CD4-positive, alpha-beta memory T cell (primary cell): ENCODE data around the gene MARCHF3. TPM values are rescaled to one million over a fixed set of nuclear protein-coding genes. Genes with fewer than 3 reads are reported as not detected.
A peak's percentile ranks its signal among the peaks of the same experiment; 100 is the strongest.

Source experiments
- CTCF ChIA-PET: fragments of 350-600 bp; sonication (Branson Sonifier 250); formaldehyde crosslinking; loops from one replicate; lab custom pipeline; 2021; ENCODE audit warnings: inconsistent platforms; ENCODE audit not compliant: partially characterized antibody; lab: Charles Lee
- POLR2A ChIA-PET: fragments of 350-600 bp; sonication (Branson Sonifier 250); formaldehyde crosslinking; loops from one replicate; lab custom pipeline; 2021; ENCODE audit not compliant: partially characterized antibody; lab: Charles Lee
- DNase-seq, 5 donors: peaks; one replicate each; pipeline versions ENCODE4 v3.0.0 to v3.0.0-alpha.2; 2020 to 2022; ENCODE audit warnings: mixed read lengths in 1 of 5
- H3K27ac ChIP-seq: one replicate; pipeline ENCODE4 v1.7.0; 2013; ENCODE audit warnings: low read depth, low read length
- H3K27me3 ChIP-seq: 2 replicates; pipeline ENCODE4 v1.7.0; 2013; ENCODE audit warnings: mild to moderate bottlenecking, low read length, moderate library complexity; ENCODE audit not compliant: insufficient read depth
- H3K36me3 ChIP-seq: 2 replicates; pipeline ENCODE4 v1.7.0; 2013; ENCODE audit warnings: mild to moderate bottlenecking, low read length, moderate library complexity; ENCODE audit not compliant: insufficient read depth
- H3K4me1 ChIP-seq: 2 replicates; pipeline ENCODE4 v1.7.0; 2013; ENCODE audit warnings: mild to moderate bottlenecking, low read length, moderate library complexity; ENCODE audit not compliant: insufficient read depth
- H3K4me3 ChIP-seq, 2 donors: one replicate each; pipeline ENCODE4 v1.7.0; 2013; ENCODE audit warnings: low read length in 2 of 2, mild to moderate bottlenecking in 1 of 2
- H3K9me3 ChIP-seq, 2 donors: one replicate each; pipeline ENCODE4 v1.7.0; 2013; ENCODE audit warnings: low read length in 2 of 2, control low read depth in 1 of 2; ENCODE audit not compliant: control insufficient read depth in 1 of 2
- H3K27ac Mint-ChIP-seq, 7 donors: one replicate each; pipeline ENCODE4 v1.8.0; 2020 to 2021; ENCODE audit warnings: mixed read lengths in 7 of 7, mild to moderate bottlenecking in 6 of 7, inconsistent platforms in 3 of 7, moderate library complexity in 3 of 7
- H3K27me3 Mint-ChIP-seq, 2 donors: one replicate each; pipeline ENCODE4 v1.8.0; 2020 to 2021; ENCODE audit warnings: mixed read lengths in 2 of 2
- H3K36me3 Mint-ChIP-seq, 2 donors: one replicate each; pipeline ENCODE4 v1.8.0; 2020 to 2021; ENCODE audit warnings: mixed read lengths in 2 of 2, inconsistent platforms in 1 of 2, mild to moderate bottlenecking in 1 of 2
- H3K4me1 Mint-ChIP-seq, 4 donors: one replicate each; pipeline ENCODE4 v1.8.0; 2020 to 2021; ENCODE audit warnings: mixed read lengths in 4 of 4, mild to moderate bottlenecking in 1 of 4
- H3K4me3 Mint-ChIP-seq, 8 donors: one replicate each; pipeline ENCODE4 v1.8.0; 2020 to 2021; ENCODE audit warnings: mixed read lengths in 8 of 8, mild to moderate bottlenecking in 7 of 8, moderate library complexity in 6 of 8, inconsistent platforms in 3 of 8
- H3K9me3 Mint-ChIP-seq, 8 donors: one replicate each; pipeline ENCODE4 v1.8.0; 2020 to 2021; ENCODE audit warnings: mixed read lengths in 8 of 8, mild to moderate bottlenecking in 5 of 8, inconsistent platforms in 3 of 8, moderate library complexity in 1 of 8
- intact Hi-C: fragments of 100-400 bp; cut with micrococcal nuclease; formaldehyde crosslinking; loops from one replicate; pipeline ENCODE4 v1.15.1; 2023
- polyA plus RNA-seq, 2 donors: library from polyadenylated mRNA; unstranded; fragments of 300-500 nt; fragmentation: Illumina TruSeq; gene quantifications; one replicate each; pipeline ENCODE4 v1.2.3, GENCODE V29; 2021
- total RNA-seq, 2 experiments: library from RNA; stranded (reverse); gene quantifications; one replicate each; pipeline ENCODE4 v1.2.3, GENCODE V29; 2021

MARCHF3 gene
- total and polyA plus RNA-seq, 4 experiments from 2014 or later: 3.2 to 7.5 (median 4.4) TPM

DNA sequence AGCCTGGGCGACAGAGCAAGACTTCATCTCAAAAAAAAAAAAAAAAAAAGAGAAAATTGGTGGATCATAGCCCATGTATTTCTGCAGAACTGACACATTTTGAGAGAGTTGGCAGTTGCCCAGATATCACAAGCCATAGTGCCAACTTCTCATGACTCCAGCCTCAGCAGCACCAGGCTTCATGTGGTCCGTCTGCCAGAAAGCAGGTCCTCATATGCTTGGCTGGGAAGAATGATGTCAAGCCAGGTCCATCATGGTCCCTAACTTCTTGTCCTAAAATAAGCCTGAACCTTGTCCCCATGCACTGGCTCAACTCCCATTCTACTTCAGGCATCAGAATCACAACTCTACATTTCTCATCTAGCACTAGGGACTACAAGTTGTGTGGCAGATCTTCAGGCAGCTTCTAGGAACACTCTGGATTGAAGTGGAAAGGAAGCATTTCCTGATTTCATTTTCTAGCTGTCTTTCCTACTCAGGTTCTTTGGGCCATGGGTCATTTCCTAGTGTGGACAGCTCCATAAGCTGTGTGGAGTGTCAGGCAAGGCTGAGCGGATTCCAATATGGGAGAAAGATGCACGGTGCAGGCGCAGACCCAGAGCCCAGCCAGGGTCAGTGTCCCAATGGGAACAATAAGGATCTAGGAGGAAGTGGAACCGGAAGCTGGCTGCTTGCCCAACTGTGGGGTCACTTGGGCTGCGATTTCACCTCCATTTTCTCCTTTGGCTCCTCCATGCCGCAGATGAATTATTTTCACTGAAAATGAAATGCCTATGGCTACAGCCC lies 163.3 kb downstream of the MARCHF3 start:
- H3K36me3 Mint-ChIP-seq: no peaks in the 10 kb centered on the region
- peak overlapping the region in 1 of 7 donors; percentile 10 for H3K27ac Mint-ChIP-seq
- Histone ChIP-seq H3K27ac (no peak overlapping the region), H3K36me3 (no peaks in the 10 kb centered on the region), H3K27me3 (no peaks in the 10 kb centered on the region), H3K4me1 (peaks cover 10% of the 10 kb centered on the region), H3K9me3 (no peaks in the 10 kb centered on the region), H3K4me3 (no peak overlapping the region)
- no peak for DNase-seq
- no peaks in the 10 kb centered on the region for H3K9me3 Mint-ChIP-seq
- intact Hi-C loops: no loop called here
- no peaks in the 10 kb centered on the region for H3K27me3 Mint-ChIP-seq
- peaks cover 6 to 11% (median 10%) of the 10 kb centered on the region in 4 donors for H3K4me1 Mint-ChIP-seq
- ChIA-PET POLR2A (no interaction called here), CTCF (no interaction called here)
- H3K4me3 Mint-ChIP-seq: no peak overlapping the region

DNA sequence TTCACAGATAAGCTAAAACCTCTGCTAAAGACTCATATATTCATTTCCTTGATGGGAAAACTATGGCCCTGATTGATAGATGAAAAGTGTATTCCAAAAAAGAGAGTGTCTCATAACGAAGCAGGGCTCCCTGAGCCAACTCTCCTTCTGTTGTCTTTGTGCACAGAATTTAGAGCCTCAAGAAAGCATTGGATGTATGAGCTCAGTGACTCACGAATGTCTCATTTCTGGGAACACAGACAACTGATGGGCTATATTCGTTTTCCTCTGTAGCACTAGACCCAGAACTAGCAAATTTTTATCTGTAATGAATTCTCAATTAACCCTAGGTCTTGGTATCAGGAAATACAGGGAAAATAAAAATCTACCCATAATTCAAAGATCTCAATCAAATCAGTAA lies 165.1 kb downstream of the MARCHF3 start:
- Histone ChIP-seq H3K4me1 (peaks cover 10% of the 10 kb centered on the region), H3K27me3 (no peaks in the 10 kb centered on the region), H3K4me3 (no peak overlapping the region), H3K27ac (no peak overlapping the region), H3K9me3 (no peaks in the 10 kb centered on the region), H3K36me3 (no peaks in the 10 kb centered on the region)
- ChIA-PET CTCF (interaction anchor here (0.6 to 1.9 kb wide), 4 partner anchors 9 to 28 kb away, joined by 3 to 6 read pairs (median 4); no protein-coding TSS in a partner anchor), POLR2A (interaction anchor here (0.8 kb wide), 1 partner anchor 13 kb away, joined by 3 read pairs; no protein-coding TSS in a partner anchor)
- Mint-ChIP-seq H3K27ac (no peak overlapping the region), H3K27me3 (no peaks in the 10 kb centered on the region), H3K4me3 (no peak overlapping the region), H3K36me3 (peaks cover 0 to 3% of the 10 kb centered on the region in 2 donors), H3K9me3 (no peaks in the 10 kb centered on the region), H3K4me1 (peaks cover 6 to 16% (median 10%) of the 10 kb centered on the region in 4 donors)
- no peak for DNase-seq
- intact Hi-C loops: no loop called here

DNA sequence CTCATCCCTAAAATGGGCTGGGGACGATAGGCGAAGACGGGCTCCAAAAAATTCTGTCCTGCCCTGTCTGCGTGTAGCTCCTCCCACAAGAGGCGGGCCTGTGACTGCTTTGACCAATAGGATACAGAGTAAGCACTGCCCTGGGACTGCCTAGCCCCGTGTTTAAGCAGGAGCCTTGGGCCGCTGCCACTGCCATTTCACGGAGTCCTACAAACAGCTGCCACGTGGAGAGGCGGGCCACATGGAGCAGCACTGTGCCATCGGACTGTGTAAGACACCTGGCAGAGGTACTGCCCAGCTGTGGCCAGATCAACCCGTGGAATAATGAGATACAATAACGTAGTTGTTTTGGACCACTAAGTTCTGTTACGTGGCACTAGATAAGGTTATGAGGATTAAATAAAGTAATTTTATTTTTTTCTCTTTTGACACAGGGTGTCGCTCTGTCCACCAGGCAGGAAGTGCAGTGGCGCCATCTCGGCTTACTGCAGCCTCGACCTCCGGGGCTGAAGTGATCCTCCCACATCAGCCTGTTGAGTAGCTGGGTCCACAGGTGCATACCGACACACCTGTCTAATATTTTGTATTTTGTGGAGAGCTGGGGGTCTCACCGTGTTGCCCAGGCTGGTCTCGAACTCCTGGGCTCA lies 166.2 kb downstream of the MARCHF3 start:
- H3K36me3 Mint-ChIP-seq: peaks cover 0 to 3% of the 10 kb centered on the region in 2 donors
- H3K27ac Mint-ChIP-seq: no peak overlapping the region
- no peaks in the 10 kb centered on the region for H3K27me3 ChIP-seq
- H3K27me3 Mint-ChIP-seq: no peaks in the 10 kb centered on the region
- H3K9me3 Mint-ChIP-seq: no peaks in the 10 kb centered on the region
- ChIA-PET POLR2A (no interaction called here), CTCF (interaction anchor here (0.9 to 1.6 kb wide), 3 partner anchors 11 to 27 kb away, joined by 3 to 6 read pairs (median 3); no protein-coding TSS in a partner anchor)
- intact Hi-C loops: no loop called here
- no peak overlapping the region for H3K4me3 Mint-ChIP-seq
- H3K36me3 ChIP-seq: no peaks in the 10 kb centered on the region
- H3K4me1 ChIP-seq: peaks cover 6% of the 10 kb centered on the region
- H3K4me1 Mint-ChIP-seq: peaks cover 6 to 13% (median 8%) of the 10 kb centered on the region in 4 donors
- H3K9me3 ChIP-seq: no peaks in the 10 kb centered on the region
- no peak overlapping the region for H3K4me3 ChIP-seq
- H3K27ac ChIP-seq: no peak overlapping the region
- DNase-seq: no peak

DNA sequence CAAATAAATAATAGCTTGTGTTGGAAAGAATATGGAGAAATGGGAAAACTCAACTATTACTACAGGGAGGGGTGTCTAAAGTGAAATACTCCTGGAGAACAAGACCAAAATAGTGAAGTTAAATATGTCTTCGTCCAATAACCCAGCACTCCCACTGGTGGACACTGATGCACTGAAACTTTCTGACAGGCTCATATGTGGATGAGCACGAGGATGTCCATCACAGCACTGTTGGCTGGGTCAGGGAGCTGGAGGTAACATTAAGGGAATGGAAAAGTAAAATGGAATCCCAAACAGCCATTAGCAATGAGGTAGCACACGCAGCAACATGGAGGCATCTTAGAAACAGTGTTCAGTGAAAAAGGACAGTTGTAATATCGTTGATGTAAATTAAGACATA lies 167.0 kb downstream of the MARCHF3 start:
- ChIA-PET POLR2A (no interaction called here), CTCF (interaction anchor here (0.9 to 1.2 kb wide), 2 partner anchors 12 to 15 kb away, joined by 3 read pairs; no protein-coding TSS in a partner anchor)
- H3K9me3 Mint-ChIP-seq: no peaks in the 10 kb centered on the region
- no peak for DNase-seq
- H3K27ac Mint-ChIP-seq: peak overlapping the region in 1 of 7 donors; percentile 35
- H3K27me3 Mint-ChIP-seq: no peaks in the 10 kb centered on the region
- Histone ChIP-seq H3K9me3 (no peaks in the 10 kb centered on the region), H3K27ac (no peak overlapping the region), H3K27me3 (no peaks in the 10 kb centered on the region), H3K4me1 (no peaks in the 10 kb centered on the region), H3K36me3 (no peaks in the 10 kb centered on the region), H3K4me3 (no peak overlapping the region)
- peaks cover 0 to 3% of the 10 kb centered on the region in 2 donors for H3K36me3 Mint-ChIP-seq
- intact Hi-C loops: no loop called here
- peaks cover 0 to 6% (median 4%) of the 10 kb centered on the region in 4 donors for H3K4me1 Mint-ChIP-seq
- H3K4me3 Mint-ChIP-seq: no peak overlapping the region

DNA sequence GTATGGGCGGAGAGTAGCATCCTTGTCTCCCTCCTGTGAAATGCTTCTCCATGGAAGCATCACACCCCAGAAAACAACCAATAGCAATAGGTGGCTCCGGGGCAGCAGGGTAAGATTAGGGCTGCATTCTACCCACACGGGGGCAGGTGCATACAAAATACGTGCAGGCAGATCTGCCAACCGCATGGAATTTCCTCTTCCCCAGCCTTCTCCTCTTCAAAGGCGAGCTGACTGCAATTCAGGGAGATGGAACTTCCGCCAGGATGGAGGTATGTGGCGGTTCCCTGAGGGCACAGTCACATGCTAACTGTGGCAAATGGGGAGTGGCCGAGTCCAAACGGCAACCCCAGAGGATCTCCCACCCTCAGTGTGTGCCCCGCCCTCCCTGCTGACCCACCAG lies 171.9 kb downstream of the MARCHF3 start:
- no peaks in the 10 kb centered on the region for H3K27me3 Mint-ChIP-seq
- intact Hi-C loops: no loop called here
- H3K36me3 Mint-ChIP-seq: peaks cover 0 to 9% of the 10 kb centered on the region in 2 donors
- H3K4me1 Mint-ChIP-seq: peaks cover 12 to 22% (median 17%) of the 10 kb centered on the region in 4 donors
- H3K4me3 Mint-ChIP-seq: no peak overlapping the region
- Histone ChIP-seq H3K36me3 (no peaks in the 10 kb centered on the region), H3K4me3 (no peak overlapping the region), H3K27ac (no peak overlapping the region), H3K4me1 (peaks cover 7% of the 10 kb centered on the region), H3K27me3 (no peaks in the 10 kb centered on the region), H3K9me3 (no peaks in the 10 kb centered on the region)
- H3K27ac Mint-ChIP-seq: no peak overlapping the region
- peaks cover 0 to 7% (median 1%) of the 10 kb centered on the region in 8 donors for H3K9me3 Mint-ChIP-seq
- DNase-seq: no peak
- CTCF ChIA-PET: no interaction called here
- POLR2A ChIA-PET: no interaction called here

DNA sequence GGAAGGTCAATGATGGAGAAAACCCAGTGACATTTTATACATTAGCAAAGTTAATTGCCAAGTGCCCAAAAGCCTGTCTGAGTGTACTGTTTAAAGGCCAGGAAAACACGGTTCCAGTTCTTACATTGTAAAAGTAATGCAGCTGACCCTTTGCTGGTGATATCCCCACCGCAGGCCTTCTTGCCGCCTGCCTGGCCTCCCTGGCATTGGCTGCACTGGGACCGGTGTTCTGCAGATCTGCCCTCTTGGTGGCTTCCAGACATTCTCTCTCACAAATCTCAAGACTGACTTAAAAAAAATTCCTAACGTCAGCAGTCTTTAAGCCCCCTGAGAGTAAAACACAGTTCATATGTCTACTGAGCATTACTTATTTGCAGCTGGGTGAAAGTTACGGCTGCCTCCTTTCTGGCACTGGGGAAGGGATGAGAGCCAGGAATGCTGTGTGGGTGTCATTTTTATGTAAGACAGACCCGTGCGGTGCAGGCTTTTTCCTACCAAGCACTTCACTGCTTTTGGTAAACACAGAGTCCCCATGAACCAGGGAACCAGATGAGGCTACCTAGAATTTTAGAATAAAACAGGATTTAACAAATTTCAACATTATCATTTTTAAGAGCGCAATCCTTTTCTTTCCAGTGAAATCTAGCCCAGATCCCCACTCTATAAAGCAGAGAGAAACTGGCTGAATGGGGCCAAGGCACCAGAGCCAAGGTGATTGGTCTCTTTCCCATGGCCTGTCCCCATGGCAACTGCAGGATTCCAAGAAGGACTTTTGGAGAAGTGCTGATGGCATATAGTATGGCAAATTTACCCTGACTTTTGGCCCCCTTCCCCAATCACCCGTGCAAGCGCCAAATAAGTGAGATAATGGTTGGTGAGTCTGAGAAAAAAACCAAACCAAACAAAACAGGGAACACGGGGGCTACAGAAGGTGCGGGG lies 172.6 kb downstream of the MARCHF3 start:
- Histone ChIP-seq H3K27ac (no peak overlapping the region), H3K27me3 (no peaks in the 10 kb centered on the region), H3K36me3 (no peaks in the 10 kb centered on the region), H3K9me3 (no peaks in the 10 kb centered on the region), H3K4me1 (peaks cover 14% of the 10 kb centered on the region), H3K4me3 (no peak overlapping the region)
- intact Hi-C loops: no loop called here
- CTCF ChIA-PET: no interaction called here
- POLR2A ChIA-PET: no interaction called here
- peaks cover 16 to 29% (median 23%) of the 10 kb centered on the region in 4 donors for H3K4me1 Mint-ChIP-seq
- H3K4me3 Mint-ChIP-seq: no peak overlapping the region
- peaks cover 0 to 9% of the 10 kb centered on the region in 2 donors for H3K36me3 Mint-ChIP-seq
- peaks cover 0 to 7% (median 1%) of the 10 kb centered on the region in 8 donors for H3K9me3 Mint-ChIP-seq
- no peak for DNase-seq
- no peak overlapping the region for H3K27ac Mint-ChIP-seq
- no peaks in the 10 kb centered on the region for H3K27me3 Mint-ChIP-seq
